Bladder microvascular endothelial cell (primary cell): Measurements from ENCODE around the gene PPP2R3A. TPM values are rescaled to one million over a fixed set of nuclear protein-coding genes. Genes with fewer than 3 reads are reported as not detected.

ENCODE experiments used
- total RNA-seq: library from RNA; depleted of rRNA; stranded (reverse); fragments of >200 nt; gene quantifications from 2 replicates; pipeline ENCODE4 v1.2.3, GENCODE V29; 2014

The PPP2R3A gene
- total RNA-seq: 7.0 and 7.1 TPM in 2 replicates

GRCh38 chr3:135965506-135966270, at the start of gene PPP2R3A:
TSS of gene PPP2R3A (plus strand) at chr3:135965728. CDS start at chr3:136001499, 35,771 bp downstream.

DNA sequence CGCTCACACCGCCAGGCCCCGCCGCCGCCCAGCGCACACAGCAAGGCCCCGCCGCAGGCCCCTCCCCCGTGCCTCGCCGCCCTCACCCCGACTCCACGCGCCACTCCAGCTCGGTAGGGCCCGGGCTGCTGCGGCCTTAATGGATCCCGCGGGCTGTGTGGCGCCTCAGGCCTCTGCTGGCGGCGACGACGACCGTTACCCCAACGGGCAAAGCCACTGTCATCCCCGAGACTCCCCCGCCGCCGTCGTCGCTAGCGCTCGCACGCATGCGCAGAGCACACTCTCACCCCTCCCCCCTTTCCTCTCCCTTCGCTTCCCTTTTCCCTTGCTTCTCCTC, 230.5 kb downstream of the PPP2R3A start, which contains the start of gene MSL2:
MSL2 (minus strand) TSS at position 272 of the 337 bp plus-strand sequence. CDS start 1,222 bp downstream, outside the sequence.

Other genes starting within 250 kb of the PPP2R3A start
- gene MSL2, start 230.6 kb downstream of the PPP2R3A start, total RNA-seq: 7.6 and 14.1 TPM in 2 replicates